DMS53 (cell line): ENCODE results near the gene SCN1A.
"Not testable (repeated sequence)": the region's sequence is repeated elsewhere in the genome, so short reads cannot be mapped to it uniquely, and the experiment has no call there.

Experiments
- DNase-seq: peaks from one replicate; lab custom pipeline; 2025; lab: John Stamatoyannopoulos, UW

SCN1A gene

GRCh38 chr2:166081131-166081632, 46.6 kb downstream of the SCN1A start:
- DNase-seq: no peak

DNA sequence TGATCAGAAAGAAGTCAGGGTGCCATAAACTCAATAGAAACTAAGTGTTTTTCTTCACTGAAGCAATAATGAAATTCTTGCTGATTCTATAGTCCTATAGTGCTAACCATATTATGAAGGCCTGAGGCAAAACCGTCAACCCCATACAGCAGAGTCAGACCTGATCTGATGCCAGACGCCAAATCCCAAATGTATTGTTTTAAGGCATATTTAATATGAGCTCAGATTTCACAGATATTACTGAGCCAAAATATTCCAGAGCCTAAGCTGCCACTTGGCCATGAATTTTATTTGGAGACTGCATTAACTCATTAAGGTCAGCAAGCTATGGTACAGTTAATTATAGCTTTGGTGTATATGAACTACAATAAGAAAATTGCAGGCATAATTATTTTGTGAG, 53.4 kb downstream of the SCN1A start:
- DNase-seq: no peak

DNA sequence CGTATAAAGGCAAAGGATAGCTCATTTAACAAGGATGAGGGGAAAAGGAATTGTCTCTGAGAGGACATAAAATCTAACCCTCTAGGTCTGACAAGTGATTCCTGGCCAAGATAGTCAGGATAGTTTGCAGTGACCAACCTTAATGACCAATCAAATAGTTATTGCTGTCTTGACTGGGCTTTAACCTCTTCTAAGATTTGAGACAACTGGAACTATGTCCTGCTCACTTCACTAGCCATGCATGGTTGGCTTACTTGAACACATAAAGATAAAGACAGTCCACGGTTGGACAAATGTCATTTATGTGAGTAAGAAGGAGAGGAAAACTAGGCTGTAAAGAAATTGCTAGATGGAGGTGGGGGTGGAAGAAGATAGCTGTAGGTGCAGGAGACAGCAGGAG, 53.8 kb downstream of the SCN1A start:
- no peak for DNase-seq

GRCh38 chr2:166070231-166070630, 57.6 kb downstream of the SCN1A start:
- no peak for DNase-seq

DNA sequence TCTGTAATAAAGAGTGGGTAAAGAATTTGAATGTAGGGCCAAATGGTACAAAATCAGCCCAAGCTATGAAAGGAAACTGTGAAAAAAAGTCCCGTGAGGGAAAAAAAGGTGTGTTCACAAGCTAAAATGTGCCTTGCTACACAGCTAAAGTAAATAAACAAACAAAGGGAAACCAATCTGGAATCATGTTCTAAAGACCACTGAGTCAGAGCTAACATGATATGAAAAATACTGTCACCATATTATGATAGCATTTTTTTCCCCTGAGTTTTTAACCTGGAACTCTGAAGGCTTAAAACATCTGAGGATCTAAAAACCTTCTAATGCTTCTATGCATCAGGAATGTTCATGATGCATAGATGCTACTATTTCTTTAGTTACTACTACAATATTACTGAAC, 58.8 kb downstream of the SCN1A start:
- DNase-seq: peak; percentile 7

DNA sequence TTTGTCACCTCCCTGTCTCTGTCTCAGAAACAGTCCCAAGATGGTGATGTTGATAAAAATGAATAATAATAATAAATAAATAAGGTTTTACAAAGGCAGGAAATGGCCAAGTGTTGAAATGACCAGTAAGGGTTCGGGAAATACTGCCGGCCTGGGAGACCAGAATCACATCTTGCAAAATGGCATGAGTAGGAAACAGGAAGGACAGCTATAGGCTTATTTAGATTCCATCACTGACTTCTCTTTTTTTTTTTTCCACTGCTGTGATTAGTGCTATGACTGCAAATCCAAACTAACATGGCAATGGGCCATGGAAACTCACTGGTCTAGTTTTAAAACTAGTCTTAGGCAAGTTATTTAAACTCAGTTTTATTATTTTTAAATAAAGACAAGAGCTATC, 60.6 kb downstream of the SCN1A start:
- no peak for DNase-seq

GRCh38 chr2:166060191-166060590, 67.6 kb downstream of the SCN1A start:
- no peak for DNase-seq

GRCh38 chr2:166057370-166058164, 70.3 kb downstream of the SCN1A start:
- peak; percentile 70 for DNase-seq

- no peak for DNase-seq
Measured at GRCh38 chr2:166044853-166045483, 82.9 kb downstream of the SCN1A start.

DNA sequence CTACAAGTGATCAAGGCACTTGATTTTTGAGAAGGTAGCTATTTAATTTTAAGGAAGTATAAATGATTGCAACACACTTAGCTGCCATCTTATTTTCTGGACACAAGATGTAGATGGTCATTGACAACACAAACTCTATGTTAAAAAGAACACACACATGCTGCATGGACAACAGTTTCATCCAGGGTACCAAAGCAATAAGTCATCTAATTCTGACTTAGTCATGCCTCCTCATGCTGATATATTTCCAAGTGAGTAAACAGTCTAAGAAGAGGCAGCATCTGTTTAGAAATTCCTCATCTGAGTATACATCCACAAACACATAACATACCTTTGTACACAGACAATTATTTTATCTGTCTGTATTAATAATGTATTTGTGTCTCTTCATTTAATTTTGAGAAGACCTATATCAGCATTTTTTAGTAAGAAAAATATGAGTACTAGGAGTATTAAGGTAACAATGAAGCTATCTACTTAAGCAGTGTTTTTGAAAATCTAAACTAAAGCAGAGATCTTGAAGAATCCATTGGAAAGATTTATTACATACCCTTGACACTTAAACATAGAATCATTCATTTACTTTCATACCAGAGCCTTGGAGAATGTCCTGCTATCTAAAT, 84.9 kb downstream of the SCN1A start:
- DNase-seq: no peak

- DNase-seq: no peak
Measured at GRCh38 chr2:166042356-166042755, 85.5 kb downstream of the SCN1A start.

DNA sequence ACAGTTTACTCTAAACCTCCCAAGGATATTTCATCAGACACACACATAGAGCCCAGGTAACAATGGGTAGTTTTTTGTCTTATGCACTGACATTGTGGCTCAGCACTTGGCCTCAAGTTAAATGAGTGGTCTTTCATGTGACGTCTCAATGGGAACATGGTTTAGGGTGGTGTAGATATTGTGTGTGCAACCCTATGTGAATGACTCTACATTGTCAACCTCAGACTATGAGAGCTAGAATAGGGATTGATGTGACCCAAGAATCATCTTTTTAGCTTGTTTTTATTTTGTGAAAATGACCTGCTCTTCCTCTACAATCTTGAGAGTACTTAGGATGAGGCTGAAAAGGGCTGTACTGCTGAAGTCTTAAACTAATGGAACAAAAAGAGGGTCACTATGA, 86.2 kb downstream of the SCN1A start:
- DNase-seq: no peak

DNA sequence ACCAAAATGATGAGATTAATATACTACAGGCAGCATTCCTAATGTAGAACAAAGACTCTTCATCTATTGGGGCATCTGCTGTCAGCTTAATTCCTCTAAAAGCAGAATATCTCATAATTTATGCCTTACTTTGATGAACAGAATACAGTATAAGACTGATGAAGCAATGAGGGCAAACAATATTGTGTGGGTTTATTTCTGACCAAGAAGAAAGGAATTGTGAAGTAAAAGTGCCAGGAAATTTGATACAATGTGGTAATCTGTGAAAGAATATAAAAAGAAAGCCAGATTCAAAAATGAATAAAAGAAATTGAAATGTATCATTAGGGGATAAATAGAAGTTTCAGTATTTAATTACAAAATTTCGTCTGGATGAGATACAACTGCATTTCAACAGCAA, 95.5 kb downstream of the SCN1A start:
- DNase-seq: no peak

DNA sequence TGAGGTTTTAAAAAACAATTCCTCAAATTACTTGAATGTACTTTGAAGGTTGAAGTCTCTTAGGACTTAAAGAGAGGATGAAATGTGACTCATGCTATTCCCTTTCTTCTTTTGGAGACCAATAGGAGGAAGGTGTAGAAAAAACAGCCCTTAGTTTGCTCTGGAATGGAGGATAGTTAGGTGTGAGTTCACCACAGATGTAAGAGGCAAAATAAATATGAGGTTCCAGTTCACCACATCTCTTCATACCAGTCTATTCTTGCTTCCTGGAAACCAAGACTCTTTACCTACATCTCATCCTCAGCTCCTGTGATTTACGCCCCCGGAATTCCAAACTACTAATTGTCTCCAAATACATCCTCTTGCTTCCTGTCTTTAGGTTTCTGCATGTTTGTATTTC, 96.8 kb downstream of the SCN1A start:
- DNase-seq: no peak

DNA sequence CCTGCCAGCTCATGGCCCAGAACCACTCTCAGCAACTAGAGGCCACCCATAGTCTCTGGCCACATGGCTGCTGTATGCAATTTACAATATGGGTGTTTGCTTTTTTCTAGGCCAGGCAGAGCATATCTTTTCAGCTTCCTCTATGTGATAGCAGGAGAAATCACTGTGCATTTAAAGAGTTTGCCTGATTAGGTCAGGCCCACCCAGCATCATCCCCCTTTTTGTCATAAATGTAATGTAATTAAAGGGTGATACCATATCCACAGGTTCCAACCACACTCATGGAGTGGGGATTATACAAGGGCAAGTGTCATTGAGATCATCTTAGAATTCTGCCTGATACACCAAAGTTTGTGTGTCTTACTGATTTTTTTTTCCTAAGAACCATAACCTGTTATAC, 102.5 kb downstream of the SCN1A start:
- no peak for DNase-seq

GRCh38 chr2:166017208-166017607, 110.6 kb downstream of the SCN1A start:
- no peak for DNase-seq

GRCh38 chr2:166013878-166014277, 113.9 kb downstream of the SCN1A start:
- peak; percentile 13 for DNase-seq

- no peak for DNase-seq
Measured at GRCh38 chr2:166011660-166012059, 116.2 kb downstream of the SCN1A start.

DNA sequence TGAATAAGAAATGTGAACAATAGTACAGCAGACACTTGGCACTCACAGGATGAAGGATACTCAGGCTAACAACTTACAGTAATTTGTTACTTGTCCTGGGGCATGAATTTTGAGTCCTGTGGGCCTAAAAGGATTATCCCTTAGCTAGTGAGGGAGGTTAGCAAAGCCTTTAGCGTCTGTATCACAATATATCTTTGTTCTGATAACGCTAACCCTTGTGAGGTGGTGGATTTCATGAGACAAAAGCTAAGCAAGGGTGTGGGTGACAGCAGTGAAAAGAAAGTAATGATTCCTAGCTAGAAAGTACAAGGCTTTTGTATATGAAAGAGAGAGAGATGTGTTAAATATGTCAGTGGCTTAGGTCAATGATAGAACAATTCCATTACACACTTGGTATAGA, 127.4 kb downstream of the SCN1A start:
- no peak for DNase-seq

GRCh38 chr2:165990846-165991245, 137.0 kb downstream of the SCN1A start:
- DNase-seq: no peak

GRCh38 chr2:165989851-165990250, 138.0 kb downstream of the SCN1A start:
- no peak for DNase-seq

DNA sequence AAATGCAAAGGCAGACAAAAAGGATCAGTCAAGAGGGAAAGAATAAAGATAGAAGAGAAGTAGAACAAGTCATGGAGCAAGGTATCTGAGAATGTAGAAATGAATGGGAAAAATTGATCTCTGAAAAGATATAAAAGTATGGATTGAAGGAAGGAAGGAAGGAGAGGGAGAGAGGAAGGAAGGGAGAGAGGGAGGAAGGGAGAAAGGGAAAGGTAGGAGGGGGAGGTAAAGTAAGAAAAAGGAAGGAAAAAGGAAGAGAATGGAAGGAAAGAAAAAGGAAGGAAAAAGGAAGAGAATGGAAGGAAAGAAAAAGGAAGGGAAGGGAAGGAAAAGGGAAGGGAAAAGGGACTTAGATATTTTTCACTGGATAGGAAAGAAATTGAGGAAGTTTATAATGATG, 142.7 kb downstream of the SCN1A start:
- no peak for DNase-seq

GRCh38 chr2:165972161-165972560, 155.7 kb downstream of the SCN1A start:
- not testable (repeated sequence) for DNase-seq
